HEK293 (cell line): ENCODE results near the gene CXCL3.

ENCODE experiments used
- CTCF ChIP-seq: fragments of 450-650 bp; formaldehyde crosslinking; IDR thresholded peaks from 2 replicates; pipeline ENCODE4 v1.5.1; 2016; ENCODE audit warnings: missing biosample characterization, missing genetic modification characterization
- ZBTB7A ChIP-seq: fragments of 450-650 bp; formaldehyde crosslinking; IDR thresholded peaks from 2 replicates; pipeline ENCODE4 v1.5.1; 2016; ENCODE audit warnings: low read depth, missing biosample characterization, missing genetic modification characterization
- ZEB2 ChIP-seq: fragments of 450-650 bp; formaldehyde crosslinking; IDR thresholded peaks from 2 replicates; pipeline ENCODE4 v1.5.1; 2016; ENCODE audit warnings: missing biosample characterization, missing genetic modification characterization
- ZNF175 ChIP-seq: fragments of 450-650 bp; formaldehyde crosslinking; IDR thresholded peaks from 2 replicates; pipeline ENCODE4 v1.5.1; 2016; ENCODE audit warnings: missing biosample characterization, missing genetic modification characterization
- ZNF239 ChIP-seq: fragments of 450-650 bp; formaldehyde crosslinking; IDR thresholded peaks from 2 replicates; pipeline ENCODE4 v1.5.1; 2016; ENCODE audit warnings: missing biosample characterization, missing genetic modification characterization
- ZNF266 ChIP-seq: fragments of 450-650 bp; formaldehyde crosslinking; IDR thresholded peaks from 2 replicates; pipeline ENCODE4 v1.5.1; 2016; ENCODE audit warnings: missing biosample characterization, missing genetic modification characterization, low read depth
- ZNF37A ChIP-seq: fragments of 450-650 bp; IDR thresholded peaks from 2 replicates; pipeline ENCODE4 v1.5.1; 2018; ENCODE audit warnings: missing biosample characterization, missing genetic modification characterization
- ZNF501 ChIP-seq: fragments of 450-650 bp; formaldehyde crosslinking; IDR thresholded peaks from 2 replicates; pipeline ENCODE4 v1.5.1; 2016; ENCODE audit warnings: missing biosample characterization, missing genetic modification characterization
- ZNF510 ChIP-seq: fragments of 450-650 bp; formaldehyde crosslinking; IDR thresholded peaks from 2 replicates; pipeline ENCODE4 v1.5.1; 2018; ENCODE audit warnings: mild to moderate bottlenecking, missing genetic modification characterization, missing biosample characterization; ENCODE audit not compliant: insufficient replicate concordance
- ZNF529 ChIP-seq: fragments of 450-650 bp; formaldehyde crosslinking; IDR thresholded peaks from 2 replicates; pipeline ENCODE4 v1.5.1; 2017; ENCODE audit warnings: missing genetic modification characterization, missing biosample characterization; ENCODE audit not compliant: insufficient replicate concordance
- ZSCAN16 ChIP-seq: fragments of 450-650 bp; formaldehyde crosslinking; IDR thresholded peaks from 2 replicates; pipeline ENCODE4 v1.5.1; 2016; ENCODE audit warnings: missing biosample characterization, missing genetic modification characterization
- TF ChIP-seq, protein P1 (sequence below): fragments of 450-650 bp; formaldehyde crosslinking; IDR thresholded peaks from 2 replicates; pipeline ENCODE4 v1.5.1; 2016; ENCODE audit warnings: missing biosample characterization, missing genetic modification characterization
- TF ChIP-seq, protein P2 (sequence below): fragments of 450-650 bp; formaldehyde crosslinking; IDR thresholded peaks from 2 replicates; pipeline ENCODE4 v1.5.1; 2016; ENCODE audit warnings: missing biosample characterization, missing genetic modification characterization

- TF ChIP-seq, protein P1, sequence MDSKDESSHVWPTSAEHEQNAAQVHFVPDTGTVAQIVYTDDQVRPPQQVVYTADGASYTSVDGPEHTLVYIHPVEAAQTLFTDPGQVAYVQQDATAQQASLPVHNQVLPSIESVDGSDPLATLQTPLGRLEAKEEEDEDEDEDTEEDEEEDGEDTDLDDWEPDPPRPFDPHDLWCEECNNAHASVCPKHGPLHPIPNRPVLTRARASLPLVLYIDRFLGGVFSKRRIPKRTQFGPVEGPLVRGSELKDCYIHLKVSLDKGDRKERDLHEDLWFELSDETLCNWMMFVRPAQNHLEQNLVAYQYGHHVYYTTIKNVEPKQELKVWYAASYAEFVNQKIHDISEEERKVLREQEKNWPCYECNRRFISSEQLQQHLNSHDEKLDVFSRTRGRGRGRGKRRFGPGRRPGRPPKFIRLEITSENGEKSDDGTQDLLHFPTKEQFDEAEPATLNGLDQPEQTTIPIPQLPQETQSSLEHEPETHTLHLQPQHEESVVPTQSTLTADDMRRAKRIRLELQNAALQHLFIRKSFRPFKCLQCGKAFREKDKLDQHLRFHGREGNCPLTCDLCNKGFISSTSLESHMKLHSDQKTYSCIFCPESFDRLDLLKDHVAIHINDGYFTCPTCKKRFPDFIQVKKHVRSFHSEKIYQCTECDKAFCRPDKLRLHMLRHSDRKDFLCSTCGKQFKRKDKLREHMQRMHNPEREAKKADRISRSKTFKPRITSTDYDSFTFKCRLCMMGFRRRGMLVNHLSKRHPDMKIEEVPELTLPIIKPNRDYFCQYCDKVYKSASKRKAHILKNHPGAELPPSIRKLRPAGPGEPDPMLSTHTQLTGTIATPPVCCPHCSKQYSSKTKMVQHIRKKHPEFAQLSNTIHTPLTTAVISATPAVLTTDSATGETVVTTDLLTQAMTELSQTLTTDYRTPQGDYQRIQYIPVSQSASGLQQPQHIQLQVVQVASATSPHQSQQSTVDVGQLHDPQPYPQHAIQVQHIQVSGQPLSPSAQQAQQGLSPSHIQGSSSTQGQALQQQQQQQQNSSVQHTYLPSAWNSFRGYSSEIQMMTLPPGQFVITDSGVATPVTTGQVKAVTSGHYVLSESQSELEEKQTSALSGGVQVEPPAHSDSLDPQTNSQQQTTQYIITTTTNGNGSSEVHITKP (tag by site-specific recombination): no peak
- TF ChIP-seq ZNF37A (tag by site-specific recombination): no peak
- no peak for TF ChIP-seq ZNF510 (tag by site-specific recombination)
- no peak for TF ChIP-seq CTCF
- no peak for TF ChIP-seq ZNF266 (tag by site-specific recombination)
- TF ChIP-seq ZBTB7A (tag by site-specific recombination): no peak
- no peak for TF ChIP-seq ZEB2
- TF ChIP-seq, protein P2, sequence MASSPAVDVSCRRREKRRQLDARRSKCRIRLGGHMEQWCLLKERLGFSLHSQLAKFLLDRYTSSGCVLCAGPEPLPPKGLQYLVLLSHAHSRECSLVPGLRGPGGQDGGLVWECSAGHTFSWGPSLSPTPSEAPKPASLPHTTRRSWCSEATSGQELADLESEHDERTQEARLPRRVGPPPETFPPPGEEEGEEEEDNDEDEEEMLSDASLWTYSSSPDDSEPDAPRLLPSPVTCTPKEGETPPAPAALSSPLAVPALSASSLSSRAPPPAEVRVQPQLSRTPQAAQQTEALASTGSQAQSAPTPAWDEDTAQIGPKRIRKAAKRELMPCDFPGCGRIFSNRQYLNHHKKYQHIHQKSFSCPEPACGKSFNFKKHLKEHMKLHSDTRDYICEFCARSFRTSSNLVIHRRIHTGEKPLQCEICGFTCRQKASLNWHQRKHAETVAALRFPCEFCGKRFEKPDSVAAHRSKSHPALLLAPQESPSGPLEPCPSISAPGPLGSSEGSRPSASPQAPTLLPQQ: no peak
- TF ChIP-seq ZSCAN16 (tag by site-specific recombination): no peak
- no peak for TF ChIP-seq ZNF501 (tag by site-specific recombination)
- TF ChIP-seq ZNF175: no peak
- TF ChIP-seq ZNF239 (tag by site-specific recombination): no peak
- no peak for TF ChIP-seq ZNF529 (tag by site-specific recombination)
These were observed 24.5 kb upstream of the CXCL3 start for GRCh38 chr4:74062953-74063352.
